Activated CD4-positive, alpha-beta memory T cell treated with anti-CD3 and anti-CD28 coated beads for 36 hours (primary cell): ENCODE data around the gene FAAP20. TPM values are rescaled to one million over a fixed set of nuclear protein-coding genes. Genes with fewer than 3 reads are reported as not detected.
A peak's percentile ranks its signal among the peaks of the same experiment; 100 is the strongest.

Experiments
- CTCF ChIA-PET: fragments of 350-600 bp; sonication (Branson Sonifier 250); formaldehyde crosslinking; loops from one replicate; lab custom pipeline; 2021; ENCODE audit warnings: antibody characterized with exemption, inconsistent platforms; lab: Charles Lee
- POLR2A ChIA-PET: fragments of 350-600 bp; sonication (Branson Sonifier 250); formaldehyde crosslinking; loops from one replicate; lab custom pipeline; 2021; ENCODE audit warnings: antibody characterized with exemption; lab: Charles Lee
- DNase-seq: peaks from one replicate; pipeline ENCODE4 v3.0.0-alpha.2; 2020
- H3K27ac Mint-ChIP-seq: one replicate; pipeline ENCODE4 v1.8.0; 2021; ENCODE audit warnings: mixed read lengths
- H3K27me3 Mint-ChIP-seq: one replicate; pipeline ENCODE4 v1.8.0; 2021; ENCODE audit warnings: mixed read lengths
- H3K36me3 Mint-ChIP-seq: one replicate; pipeline ENCODE4 v1.8.0; 2021; ENCODE audit warnings: mixed read lengths
- H3K4me1 Mint-ChIP-seq: one replicate; pipeline ENCODE4 v1.8.0; 2021; ENCODE audit warnings: low read depth, mixed read lengths
- H3K4me3 Mint-ChIP-seq: one replicate; pipeline ENCODE4 v1.8.0; 2021; ENCODE audit warnings: mild to moderate bottlenecking, mixed read lengths
- H3K9me3 Mint-ChIP-seq: one replicate; pipeline ENCODE4 v1.8.0; 2021; ENCODE audit warnings: mixed read lengths
- intact Hi-C: fragments of 100-400 bp; cut with micrococcal nuclease; formaldehyde crosslinking; loops from one replicate; pipeline ENCODE4 v1.15.1; 2023
- total RNA-seq, 2 experiments: library from RNA; stranded (reverse); gene quantifications; one replicate each; pipeline ENCODE4 v1.2.3, GENCODE V29; 2021

FAAP20 gene
- total RNA-seq, 2 experiments from 2014 or later, result 64.9 to 69.8 TPM

GRCh38 chr1:2206813-2207487, 12.4 kb upstream of the FAAP20 start:
- intact Hi-C loops, result no loop called here
- POLR2A ChIA-PET, result interaction anchor here (0.6 kb wide), 1 partner anchor 571 kb away, joined by 3 read pairs; no protein-coding TSS in a partner anchor
- Mint-ChIP-seq H3K4me3 (no peak overlapping the region), H3K27me3 (no peaks in the 10 kb centered on the region), H3K27ac (no peak overlapping the region), H3K4me1 (peaks cover 3% of the 10 kb centered on the region), H3K9me3 (no peaks in the 10 kb centered on the region), H3K36me3 (no peaks in the 10 kb centered on the region)
- DNase-seq, result no peak
- CTCF ChIA-PET, result interaction anchor here (0.8 to 1.6 kb wide), 4 partner anchors 12 to 175 kb away, joined by 3 to 8 read pairs (median 4); partner anchors contain the start of gene FAAP20

- H3K36me3 Mint-ChIP-seq, result no peaks in the 10 kb centered on the region
- peak; percentile 95 for DNase-seq
- H3K9me3 Mint-ChIP-seq, result no peaks in the 10 kb centered on the region
- H3K4me3 Mint-ChIP-seq, result peak overlapping the region; percentile 59
- no peaks in the 10 kb centered on the region for H3K27me3 Mint-ChIP-seq
- CTCF ChIA-PET, result interaction anchor here (1.4 to 3.0 kb wide), 3 partner anchors 10 to 176 kb away, joined by 3 to 15 read pairs (median 5); partner anchors contain the start of gene FAAP20
- POLR2A ChIA-PET, result interaction anchor here (1.3 to 1.6 kb wide), 2 partner anchors 24 to 96 kb away, joined by 4 read pairs; no protein-coding TSS in a partner anchor
- peaks cover 3% of the 10 kb centered on the region for H3K4me1 Mint-ChIP-seq
- H3K27ac Mint-ChIP-seq, result no peak overlapping the region
- intact Hi-C loops, result loop anchor here (1.0 kb wide), 1 partner anchor 10 kb away; no protein-coding TSS in a partner anchor
Observed at GRCh38 chr1:2205191-2205952, 10.8 kb upstream of the FAAP20 start.

- intact Hi-C loops, result loop anchor here (1.0 kb wide), 1 partner anchor 9 kb away; no protein-coding TSS in a partner anchor
Observed at GRCh38 chr1:2204415-2205190, 10.0 kb upstream of the FAAP20 start.

GRCh38 chr1:2203671-2204414, 9.3 kb upstream of the FAAP20 start:
- Mint-ChIP-seq H3K4me3 (no peak overlapping the region), H3K4me1 (peaks cover 12% of the 10 kb centered on the region), H3K9me3 (no peaks in the 10 kb centered on the region), H3K36me3 (no peaks in the 10 kb centered on the region), H3K27me3 (no peaks in the 10 kb centered on the region), H3K27ac (no peak overlapping the region)
- intact Hi-C loops, result no loop called here
- CTCF ChIA-PET, result interaction anchor here (3.0 to 17.1 kb wide), 2 partner anchors 9 to 182 kb away, joined by 15 to 409 read pairs; partner anchors contain the start of genes FAAP20, MORN1 and RER1
- POLR2A ChIA-PET, result interaction anchor here (1.3 to 1.7 kb wide), 2 partner anchors 24 to 97 kb away, joined by 4 to 5 read pairs; no protein-coding TSS in a partner anchor
- no peak for DNase-seq

More at GRCh38 chr1:2204415-2205190, 10.0 kb upstream of the FAAP20 start:
- Mint-ChIP-seq H3K27me3 (no peaks in the 10 kb centered on the region), H3K4me3 (peak overlapping the region; percentile 5), H3K36me3 (no peaks in the 10 kb centered on the region), H3K4me1 (peaks cover 5% of the 10 kb centered on the region), H3K27ac (no peak overlapping the region), H3K9me3 (no peaks in the 10 kb centered on the region)
- ChIA-PET CTCF (interaction anchor here (1.5 to 17.1 kb wide), 3 partner anchors 9 to 181 kb away, joined by 3 to 409 read pairs (median 15); partner anchors contain the start of genes FAAP20, MORN1 and RER1), POLR2A (interaction anchor here (1.3 to 1.7 kb wide), 3 partner anchors 23 to 96 kb away, joined by 4 to 5 read pairs (median 4); no protein-coding TSS in a partner anchor)
- DNase-seq, result no peak

GRCh38 chr1:2202843-2203601, 8.4 kb upstream of the FAAP20 start:
- ChIA-PET CTCF (interaction anchor here (1.2 to 17.1 kb wide), 3 partner anchors 8 to 182 kb away, joined by 3 to 409 read pairs (median 15); partner anchors contain the start of genes FAAP20, MORN1 and RER1), POLR2A (interaction anchor here (1.7 kb wide), 1 partner anchor 25 kb away, joined by 5 read pairs; no protein-coding TSS in a partner anchor)
- intact Hi-C loops, result no loop called here
- Mint-ChIP-seq H3K9me3 (no peaks in the 10 kb centered on the region), H3K27ac (no peak overlapping the region), H3K27me3 (no peaks in the 10 kb centered on the region), H3K4me1 (peaks cover 19% of the 10 kb centered on the region), H3K4me3 (no peak overlapping the region), H3K36me3 (no peaks in the 10 kb centered on the region)
- no peak for DNase-seq

GRCh38 chr1:2202008-2202575, 7.5 kb upstream of the FAAP20 start:
- H3K27ac Mint-ChIP-seq, result no peak overlapping the region
- no peak overlapping the region for H3K4me3 Mint-ChIP-seq
- no peaks in the 10 kb centered on the region for H3K9me3 Mint-ChIP-seq
- intact Hi-C loops, result no loop called here
- H3K36me3 Mint-ChIP-seq, result no peaks in the 10 kb centered on the region
- H3K27me3 Mint-ChIP-seq, result no peaks in the 10 kb centered on the region
- CTCF ChIA-PET, result interaction anchor here (1.2 to 17.1 kb wide), 2 partner anchors 113 to 183 kb away, joined by 3 to 409 read pairs; partner anchors contain the start of genes MORN1 and RER1
- POLR2A ChIA-PET, result no interaction called here
- no peak for DNase-seq
- H3K4me1 Mint-ChIP-seq, result peaks cover 21% of the 10 kb centered on the region

GRCh38 chr1:2201062-2201461, 6.5 kb upstream of the FAAP20 start:
- DNase-seq, result no peak
- Mint-ChIP-seq H3K27me3 (no peaks in the 10 kb centered on the region), H3K4me1 (peaks cover 21% of the 10 kb centered on the region), H3K9me3 (no peaks in the 10 kb centered on the region), H3K36me3 (no peaks in the 10 kb centered on the region), H3K27ac (no peak overlapping the region), H3K4me3 (no peak overlapping the region)
- CTCF ChIA-PET, result interaction anchor here (0.6 to 17.1 kb wide), 2 partner anchors 184 to 621 kb away, joined by 3 to 409 read pairs; partner anchors contain the start of genes MORN1 and RER1
- intact Hi-C loops, result no loop called here
- POLR2A ChIA-PET, result interaction anchor here (1.1 to 2.6 kb wide), 3 partner anchors 26 to 99 kb away, joined by 3 to 10 read pairs (median 9); no protein-coding TSS in a partner anchor

GRCh38 chr1:2200308-2200943, 5.9 kb upstream of the FAAP20 start:
- Mint-ChIP-seq H3K36me3 (no peaks in the 10 kb centered on the region), H3K27me3 (no peaks in the 10 kb centered on the region), H3K4me3 (peak overlapping the region; percentile 93), H3K9me3 (no peaks in the 10 kb centered on the region), H3K4me1 (peaks cover 21% of the 10 kb centered on the region), H3K27ac (no peak overlapping the region)
- no peak for DNase-seq
- intact Hi-C loops, result no loop called here
- ChIA-PET POLR2A (interaction anchor here (1.1 to 2.6 kb wide), 4 partner anchors 27 to 345 kb away, joined by 3 to 10 read pairs (median 8); no protein-coding TSS in a partner anchor), CTCF (interaction anchor here (0.6 to 17.1 kb wide), 4 partner anchors 12 to 622 kb away, joined by 3 to 409 read pairs (median 3); partner anchors contain the start of genes MORN1 and RER1)
